ENCODE data around the gene MTFR2.

GRCh38 chr6:136294621-136295020, 44.5 kb upstream of the MTFR2 start:
- TF ChIP-seq POLR2A (IDR thresholded peaks at IDR 0.05): no peak
- TF ChIP-seq, protein P1, sequence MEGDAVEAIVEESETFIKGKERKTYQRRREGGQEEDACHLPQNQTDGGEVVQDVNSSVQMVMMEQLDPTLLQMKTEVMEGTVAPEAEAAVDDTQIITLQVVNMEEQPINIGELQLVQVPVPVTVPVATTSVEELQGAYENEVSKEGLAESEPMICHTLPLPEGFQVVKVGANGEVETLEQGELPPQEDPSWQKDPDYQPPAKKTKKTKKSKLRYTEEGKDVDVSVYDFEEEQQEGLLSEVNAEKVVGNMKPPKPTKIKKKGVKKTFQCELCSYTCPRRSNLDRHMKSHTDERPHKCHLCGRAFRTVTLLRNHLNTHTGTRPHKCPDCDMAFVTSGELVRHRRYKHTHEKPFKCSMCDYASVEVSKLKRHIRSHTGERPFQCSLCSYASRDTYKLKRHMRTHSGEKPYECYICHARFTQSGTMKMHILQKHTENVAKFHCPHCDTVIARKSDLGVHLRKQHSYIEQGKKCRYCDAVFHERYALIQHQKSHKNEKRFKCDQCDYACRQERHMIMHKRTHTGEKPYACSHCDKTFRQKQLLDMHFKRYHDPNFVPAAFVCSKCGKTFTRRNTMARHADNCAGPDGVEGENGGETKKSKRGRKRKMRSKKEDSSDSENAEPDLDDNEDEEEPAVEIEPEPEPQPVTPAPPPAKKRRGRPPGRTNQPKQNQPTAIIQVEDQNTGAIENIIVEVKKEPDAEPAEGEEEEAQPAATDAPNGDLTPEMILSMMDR (IDR thresholded peaks at IDR 0.05): no peak
